ENCODE data around the gene BEND5. TPM values are rescaled to one million over a fixed set of nuclear protein-coding genes. Genes with fewer than 3 reads are reported as not detected.

Gene BEND5
- total and polyA plus RNA-seq, 11 donors = 0.85 to 6.4 (median 3.5) TPM

DNA sequence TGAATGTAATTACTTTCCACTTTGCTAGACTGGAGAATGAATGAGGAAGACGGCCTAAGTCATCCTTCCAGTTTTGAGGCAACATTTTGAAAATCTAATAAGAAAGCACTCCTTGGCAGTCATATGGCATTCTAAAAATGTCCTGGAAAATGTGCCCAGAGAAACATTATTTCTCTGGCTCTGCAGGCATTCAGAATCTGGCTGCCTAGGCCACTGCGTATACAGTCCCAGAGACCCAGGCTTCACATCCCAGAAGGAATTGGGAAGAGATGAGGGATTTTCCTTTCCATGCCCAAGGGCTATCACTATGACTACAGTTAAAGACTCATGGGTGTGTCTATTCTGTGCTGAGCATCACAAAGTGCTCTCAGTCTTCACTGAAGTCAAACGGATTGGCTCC, 92.9 kb downstream of the BEND5 start:
- no peak for TF ChIP-seq POLR2A (IDR thresholded peaks at IDR 0.05)
- TF ChIP-seq, protein P1, sequence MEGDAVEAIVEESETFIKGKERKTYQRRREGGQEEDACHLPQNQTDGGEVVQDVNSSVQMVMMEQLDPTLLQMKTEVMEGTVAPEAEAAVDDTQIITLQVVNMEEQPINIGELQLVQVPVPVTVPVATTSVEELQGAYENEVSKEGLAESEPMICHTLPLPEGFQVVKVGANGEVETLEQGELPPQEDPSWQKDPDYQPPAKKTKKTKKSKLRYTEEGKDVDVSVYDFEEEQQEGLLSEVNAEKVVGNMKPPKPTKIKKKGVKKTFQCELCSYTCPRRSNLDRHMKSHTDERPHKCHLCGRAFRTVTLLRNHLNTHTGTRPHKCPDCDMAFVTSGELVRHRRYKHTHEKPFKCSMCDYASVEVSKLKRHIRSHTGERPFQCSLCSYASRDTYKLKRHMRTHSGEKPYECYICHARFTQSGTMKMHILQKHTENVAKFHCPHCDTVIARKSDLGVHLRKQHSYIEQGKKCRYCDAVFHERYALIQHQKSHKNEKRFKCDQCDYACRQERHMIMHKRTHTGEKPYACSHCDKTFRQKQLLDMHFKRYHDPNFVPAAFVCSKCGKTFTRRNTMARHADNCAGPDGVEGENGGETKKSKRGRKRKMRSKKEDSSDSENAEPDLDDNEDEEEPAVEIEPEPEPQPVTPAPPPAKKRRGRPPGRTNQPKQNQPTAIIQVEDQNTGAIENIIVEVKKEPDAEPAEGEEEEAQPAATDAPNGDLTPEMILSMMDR (IDR thresholded peaks at IDR 0.05) = no peak
- no peak overlapping the region for H3K27ac ChIP-seq
- H3K4me1 ChIP-seq = no peaks in the 10 kb centered on the region
- H3K4me3 ChIP-seq = no peak overlapping the region
- no peaks in the 10 kb centered on the region for H3K27me3 ChIP-seq
- WGBS, 4 donors = 76 to 88% (median 81%) methylated on average over 3 of the region's 3 CpGs
- intact Hi-C loops (cut with DNase I) = loop anchor here in 2 of 10 donors (5.0 to 10.0 kb wide), 2 partner anchors 121 to 133 kb away; no protein-coding TSS in a partner anchor
- no peaks in the 10 kb centered on the region for H3K9me3 ChIP-seq
- DNase-seq (no peak), ATAC-seq (no peak)
- no peaks in the 10 kb centered on the region for H3K36me3 ChIP-seq

DNA sequence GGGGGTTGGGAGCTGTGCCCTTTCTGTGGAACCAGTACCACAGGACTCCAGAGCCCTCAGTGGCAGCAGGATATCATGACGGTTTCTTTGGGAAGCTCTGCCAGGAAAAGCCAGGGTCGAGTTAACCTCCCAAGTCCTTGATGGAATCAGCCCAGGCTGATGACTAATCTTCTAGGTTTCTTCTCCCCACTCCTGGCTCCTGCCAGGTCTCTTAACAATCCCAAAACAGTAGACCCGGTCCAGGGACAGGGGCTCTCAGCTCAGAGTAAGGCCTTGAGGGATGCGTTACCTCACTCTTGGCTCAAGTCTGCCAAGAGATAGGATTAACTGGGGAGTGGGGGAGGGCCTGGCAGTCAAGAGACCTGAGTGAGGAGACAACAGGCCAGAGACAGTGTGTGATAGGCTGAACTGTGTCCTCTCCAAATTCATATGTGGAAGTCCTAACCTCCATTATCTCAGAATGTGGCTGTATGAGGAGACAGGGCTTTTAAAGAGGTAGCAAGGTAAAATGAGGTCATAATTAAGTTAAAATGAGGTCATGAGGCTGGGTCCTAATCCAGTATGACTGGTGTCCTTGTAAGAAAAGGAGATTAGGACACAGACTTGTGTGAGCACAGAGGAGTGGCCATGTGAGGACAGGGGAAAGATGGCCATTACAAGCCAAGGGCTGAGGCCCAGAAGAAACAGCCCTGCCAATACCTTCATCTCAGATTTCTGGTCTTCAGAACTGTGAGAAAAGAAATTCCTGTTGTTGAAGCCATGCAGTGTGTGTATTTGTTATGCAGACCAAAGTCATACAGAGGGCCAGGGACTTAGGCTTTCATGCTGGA, 95.0 kb downstream of the BEND5 start:
- ATAC-seq (no peak), DNase-seq (no peak)
- Histone ChIP-seq H3K4me3 (no peak overlapping the region), H3K9me3 (no peaks in the 10 kb centered on the region), H3K27ac (no peak overlapping the region), H3K36me3 (no peaks in the 10 kb centered on the region), H3K4me1 (no peaks in the 10 kb centered on the region), H3K27me3 (peaks cover 0 to 4% (median 0%) of the 10 kb centered on the region in 9 donors)
- no peak for TF ChIP-seq POLR2A (IDR thresholded peaks at IDR 0.05)
- TF ChIP-seq, protein P1 (IDR thresholded peaks at IDR 0.05) = no peak
- WGBS, 4 donors = 57 to 69% (median 61%) methylated on average over 4 of the region's 4 CpGs
- intact Hi-C loops (cut with DNase I) = loop anchor here in 2 of 10 donors (5.0 to 10.0 kb wide), 2 partner anchors 123 to 136 kb away; no protein-coding TSS in a partner anchor

DNA sequence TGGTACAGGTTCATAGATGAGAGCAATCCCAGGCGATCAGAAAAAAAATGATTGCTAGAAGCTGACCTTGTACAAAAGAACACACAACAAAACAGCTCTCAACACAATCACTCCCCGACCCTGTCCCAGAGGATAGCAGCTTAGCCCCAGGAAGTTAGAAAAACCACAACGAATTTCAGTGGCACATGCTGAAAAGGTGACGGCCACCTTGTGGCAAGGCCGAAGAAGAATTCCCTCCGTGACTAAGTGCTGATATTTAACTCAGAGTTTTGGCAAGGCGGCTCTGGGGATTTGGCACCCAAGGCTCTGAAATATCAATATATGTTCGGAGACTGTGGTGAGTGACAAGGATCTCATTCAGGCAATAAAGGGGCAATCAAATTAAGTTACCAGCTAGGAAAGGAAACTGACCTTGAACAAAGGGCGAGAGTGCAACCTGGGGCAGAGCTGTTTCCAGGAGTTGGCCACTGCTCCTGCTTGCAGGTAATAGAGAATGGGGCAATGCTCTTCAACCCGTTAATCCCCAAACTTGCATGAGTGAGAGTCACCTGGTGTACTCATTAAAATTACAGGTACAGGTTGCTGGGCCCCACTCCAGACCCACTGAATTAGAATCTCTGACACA, 96.2 kb downstream of the BEND5 start:
- H3K36me3 ChIP-seq = no peaks in the 10 kb centered on the region
- peaks cover 0 to 13% (median 3%) of the 10 kb centered on the region in 9 donors for H3K27me3 ChIP-seq
- intact Hi-C loops (cut with DNase I) = loop anchor here in 2 of 10 donors (5.0 to 10.0 kb wide), 2 partner anchors 124 to 137 kb away; no protein-coding TSS in a partner anchor
- no peak overlapping the region for H3K27ac ChIP-seq
- 68 to 78% (median 74%) methylated on average over 10 of the region's 10 CpGs for WGBS, 4 donors
- TF ChIP-seq POLR2A (IDR thresholded peaks at IDR 0.05) = no peak
- TF ChIP-seq, protein P1 (IDR thresholded peaks at IDR 0.05) = no peak
- H3K4me1 ChIP-seq = no peaks in the 10 kb centered on the region
- ATAC-seq (no peak), DNase-seq (no peak)
- H3K4me3 ChIP-seq = no peak overlapping the region
- no peaks in the 10 kb centered on the region for H3K9me3 ChIP-seq

DNA sequence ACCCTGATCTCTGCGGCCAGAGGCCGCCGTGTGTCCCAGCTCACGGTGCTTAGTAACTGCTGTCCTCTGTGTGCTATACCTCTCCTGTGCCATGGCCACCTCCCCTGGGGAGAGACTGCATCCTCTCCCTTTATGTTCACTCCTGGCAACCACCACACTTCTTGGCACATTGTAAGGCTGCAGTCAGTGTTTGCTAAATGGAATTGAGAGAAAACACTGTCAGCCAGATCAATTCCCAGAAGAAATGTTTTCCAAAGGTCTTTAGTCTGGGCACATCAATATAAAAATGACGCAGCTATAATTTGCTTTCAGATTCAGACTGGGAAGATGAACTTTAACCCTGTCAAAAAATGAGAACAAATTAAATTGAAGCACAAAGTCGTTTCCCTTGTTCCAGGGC, 96.8 kb downstream of the BEND5 start:
- Histone ChIP-seq H3K36me3 (no peaks in the 10 kb centered on the region), H3K27me3 (peaks cover 0 to 20% (median 3%) of the 10 kb centered on the region in 9 donors), H3K4me1 (no peaks in the 10 kb centered on the region), H3K4me3 (no peak overlapping the region), H3K27ac (no peak overlapping the region), H3K9me3 (no peaks in the 10 kb centered on the region)
- TF ChIP-seq, protein P1 (IDR thresholded peaks at IDR 0.05) = no peak
- no peak for TF ChIP-seq POLR2A (IDR thresholded peaks at IDR 0.05)
- 68 to 84% (median 77%) methylated on average over 6 of the region's 6 CpGs for WGBS, 4 donors
- no peak for DNase-seq
- ATAC-seq = no peak
- intact Hi-C loops (cut with DNase I) = loop anchor here (2.0 to 10.0 kb wide), 7 partner anchors 125 to 1667 kb away; no protein-coding TSS in a partner anchor
